Limb (tissue), 2 donors: ENCODE results near the gene ME3.
"Not testable (repeated sequence)": the region's sequence is repeated elsewhere in the genome, so short reads cannot be mapped to it uniquely, and the experiment has no call there.

Experiments used
- DNase-seq, 2 donors: peaks; one replicate each; pipeline ENCODE4 v3.0.0-alpha.2; 2016; ENCODE audit errors: extremely low spot score in 2 of 2

ME3 gene

GRCh38 chr11:86621854-86622253 is 50.6 kb downstream of the ME3 start:
- no peak for DNase-seq

- DNase-seq, result peak in 1 of 2 donors; percentile 68
Observed at GRCh38 chr11:86620891-86621521, 51.4 kb downstream of the ME3 start.

GRCh38 chr11:86619428-86619827 is 53.0 kb downstream of the ME3 start:
- DNase-seq, result not testable (repeated sequence)

- no peak for DNase-seq
Observed at GRCh38 chr11:86617502-86617901, 54.9 kb downstream of the ME3 start.

GRCh38 chr11:86615487-86615886 is 56.9 kb downstream of the ME3 start:
- DNase-seq, result no peak

GRCh38 chr11:86610559-86611341 is 61.7 kb downstream of the ME3 start:
- DNase-seq, result no peak

GRCh38 chr11:86608251-86608799 is 64.1 kb downstream of the ME3 start:
- DNase-seq, result peak; percentile 67 to 88

GRCh38 chr11:86606836-86607481 is 65.5 kb downstream of the ME3 start:
- DNase-seq, result no peak

- no peak for DNase-seq
Observed at GRCh38 chr11:86606270-86606835, 66.1 kb downstream of the ME3 start.

GRCh38 chr11:86596861-86597586 is 75.4 kb downstream of the ME3 start:
- peak; percentile 51 to 81 for DNase-seq

GRCh38 chr11:86595955-86596354 is 76.5 kb downstream of the ME3 start:
- peak in 1 of 2 donors; percentile 63 for DNase-seq

- DNase-seq, result no peak
Observed at GRCh38 chr11:86595451-86595850, 77.0 kb downstream of the ME3 start.

- DNase-seq, result no peak
Observed at GRCh38 chr11:86594746-86595145, 77.7 kb downstream of the ME3 start.

GRCh38 chr11:86593833-86594232 is 78.6 kb downstream of the ME3 start:
- no peak for DNase-seq

- DNase-seq, result no peak
Observed at GRCh38 chr11:86592659-86593451, 79.6 kb downstream of the ME3 start.

- DNase-seq, result no peak
Observed at GRCh38 chr11:86592047-86592591, 80.3 kb downstream of the ME3 start.

- DNase-seq, result no peak
Observed at GRCh38 chr11:86591631-86592030, 80.8 kb downstream of the ME3 start.

- DNase-seq, result no peak
Observed at GRCh38 chr11:86589856-86590589, 82.4 kb downstream of the ME3 start.

- DNase-seq, result no peak
Observed at GRCh38 chr11:86589204-86589603, 83.2 kb downstream of the ME3 start.
